ENCODE measurements around the gene GPR17. TPM values are rescaled to one million over a fixed set of nuclear protein-coding genes. Genes with fewer than 3 reads are reported as not detected.

Gene GPR17
- total and polyA plus RNA-seq, 4 donors: 0.03 to 0.14 (median 0.07) TPM; not detected in 1

GRCh38 chr2:127650041-127650784 lies 4.3 kb downstream of the GPR17 start:
- Histone ChIP-seq H3K9ac (ENCODE audit: low read depth in 1 of 2, low read length in 2 of 2) (no peak overlapping the region), H3K4me3 (ENCODE audit: low read depth in 1 of 3, low read length in 3 of 3) (no peak overlapping the region), H3K4me1 (ENCODE audit: control insufficient read depth in 4 of 4, insufficient read depth in 4 of 4, low read length in 3 of 4) (peaks cover 2 to 16% (median 5%) of the 10 kb centered on the region in 4 donors), H3K36me3 (ENCODE audit: control insufficient read depth in 4 of 4, insufficient read depth in 3 of 4, low read depth in 1 of 4, low read length in 3 of 4) (peaks cover 0 to 9% (median 1%) of the 10 kb centered on the region in 4 donors), H3K9me3 (ENCODE audit: control insufficient read depth in 4 of 4, low read length in 3 of 4) (no peaks in the 10 kb centered on the region), H3K27ac (ENCODE audit: low read depth in 1 of 2, low read length in 2 of 2) (no peak overlapping the region), H3K27me3 (ENCODE audit: control insufficient read depth in 4 of 4, insufficient read depth in 4 of 4, low read length in 3 of 4) (no peaks in the 10 kb centered on the region)
- DNase-seq (ENCODE audit: low spot score): no peak
- TF ChIP-seq TAF1 (conservative IDR thresholded peaks at IDR 0.05) (no peak), SP1 (IDR thresholded peaks at IDR 0.05) (no peak), JUND (IDR thresholded peaks at IDR 0.05) (no peak), GABPA (IDR thresholded peaks at IDR 0.05 in 1 of 2, conservative IDR thresholded peaks at IDR 0.05 in 1 of 2) (no peak), FOXA1 (IDR thresholded peaks at IDR 0.05) (no peak), ZBTB33 (IDR thresholded peaks at IDR 0.05) (no peak), FOXA2 (IDR thresholded peaks at IDR 0.05) (no peak), CTCF (IDR thresholded peaks at IDR 0.05; ENCODE audit: low read depth, low read length, missing input control) (no peak), YY1 (IDR thresholded peaks at IDR 0.05) (no peak), NR2F2 (IDR thresholded peaks at IDR 0.05) (no peak), ATF3 (IDR thresholded peaks at IDR 0.05) (no peak), HNF4G (IDR thresholded peaks at IDR 0.05) (no peak), EGR1 (IDR thresholded peaks at IDR 0.05; ENCODE audit: low read depth in 2 of 2) (no peak)
- TF ChIP-seq, protein P1, sequence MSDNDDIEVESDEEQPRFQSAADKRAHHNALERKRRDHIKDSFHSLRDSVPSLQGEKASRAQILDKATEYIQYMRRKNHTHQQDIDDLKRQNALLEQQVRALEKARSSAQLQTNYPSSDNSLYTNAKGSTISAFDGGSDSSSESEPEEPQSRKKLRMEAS (IDR thresholded peaks at IDR 0.05): no peak
- TF ChIP-seq, protein P2, sequence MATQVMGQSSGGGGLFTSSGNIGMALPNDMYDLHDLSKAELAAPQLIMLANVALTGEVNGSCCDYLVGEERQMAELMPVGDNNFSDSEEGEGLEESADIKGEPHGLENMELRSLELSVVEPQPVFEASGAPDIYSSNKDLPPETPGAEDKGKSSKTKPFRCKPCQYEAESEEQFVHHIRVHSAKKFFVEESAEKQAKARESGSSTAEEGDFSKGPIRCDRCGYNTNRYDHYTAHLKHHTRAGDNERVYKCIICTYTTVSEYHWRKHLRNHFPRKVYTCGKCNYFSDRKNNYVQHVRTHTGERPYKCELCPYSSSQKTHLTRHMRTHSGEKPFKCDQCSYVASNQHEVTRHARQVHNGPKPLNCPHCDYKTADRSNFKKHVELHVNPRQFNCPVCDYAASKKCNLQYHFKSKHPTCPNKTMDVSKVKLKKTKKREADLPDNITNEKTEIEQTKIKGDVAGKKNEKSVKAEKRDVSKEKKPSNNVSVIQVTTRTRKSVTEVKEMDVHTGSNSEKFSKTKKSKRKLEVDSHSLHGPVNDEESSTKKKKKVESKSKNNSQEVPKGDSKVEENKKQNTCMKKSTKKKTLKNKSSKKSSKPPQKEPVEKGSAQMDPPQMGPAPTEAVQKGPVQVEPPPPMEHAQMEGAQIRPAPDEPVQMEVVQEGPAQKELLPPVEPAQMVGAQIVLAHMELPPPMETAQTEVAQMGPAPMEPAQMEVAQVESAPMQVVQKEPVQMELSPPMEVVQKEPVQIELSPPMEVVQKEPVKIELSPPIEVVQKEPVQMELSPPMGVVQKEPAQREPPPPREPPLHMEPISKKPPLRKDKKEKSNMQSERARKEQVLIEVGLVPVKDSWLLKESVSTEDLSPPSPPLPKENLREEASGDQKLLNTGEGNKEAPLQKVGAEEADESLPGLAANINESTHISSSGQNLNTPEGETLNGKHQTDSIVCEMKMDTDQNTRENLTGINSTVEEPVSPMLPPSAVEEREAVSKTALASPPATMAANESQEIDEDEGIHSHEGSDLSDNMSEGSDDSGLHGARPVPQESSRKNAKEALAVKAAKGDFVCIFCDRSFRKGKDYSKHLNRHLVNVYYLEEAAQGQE (IDR thresholded peaks at IDR 0.05): no peak
- 75% methylated on average over 17 of the region's 17 CpGs for WGBS

Data from liver (tissue), 9 donors.